ENCODE data around the gene ASL. TPM values are rescaled to one million over a fixed set of nuclear protein-coding genes. Genes with fewer than 3 reads are reported as not detected.
A peak's percentile ranks its signal among the peaks of the same experiment; 100 is the strongest.
"Not testable (repeated sequence)": the region's sequence is repeated elsewhere in the genome, so short reads cannot be mapped to it uniquely, and the experiment has no call there.

ASL gene
- total RNA-seq, 1 donor: 34.5 TPM

DNA sequence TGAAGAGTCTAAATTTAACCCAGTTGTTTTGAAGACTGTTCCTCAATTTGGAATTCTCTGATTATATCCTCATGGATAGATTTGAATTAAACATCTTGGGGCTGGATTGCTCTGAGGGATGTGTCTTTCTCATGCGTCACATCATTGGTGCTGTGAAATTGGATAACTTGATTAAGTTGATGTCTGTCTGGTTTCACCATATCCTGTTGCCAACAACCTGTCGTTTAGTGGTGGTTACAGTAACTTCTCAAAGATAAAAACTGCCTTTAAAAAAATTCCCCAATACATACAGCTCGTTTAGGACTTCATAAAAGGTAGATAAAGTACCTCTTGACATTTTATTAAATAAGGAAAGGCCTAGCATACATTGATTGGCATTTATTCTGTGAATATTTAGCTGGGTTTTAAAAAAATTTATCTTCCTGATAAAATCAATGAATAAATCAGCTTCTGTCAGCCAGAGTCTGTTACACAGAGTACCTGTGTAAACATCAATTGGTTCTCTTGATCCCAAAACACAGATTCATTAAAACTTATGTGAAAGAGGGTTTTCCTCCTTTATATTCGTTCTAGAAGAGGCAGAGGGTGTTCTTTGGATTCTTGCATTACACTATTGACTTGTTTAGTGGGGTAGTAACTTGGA, 49.6 kb downstream of the ASL start:
- no peak overlapping the region for H3K4me3 ChIP-seq (ENCODE audit: low read depth, low read length)
- TF ChIP-seq, protein P1, sequence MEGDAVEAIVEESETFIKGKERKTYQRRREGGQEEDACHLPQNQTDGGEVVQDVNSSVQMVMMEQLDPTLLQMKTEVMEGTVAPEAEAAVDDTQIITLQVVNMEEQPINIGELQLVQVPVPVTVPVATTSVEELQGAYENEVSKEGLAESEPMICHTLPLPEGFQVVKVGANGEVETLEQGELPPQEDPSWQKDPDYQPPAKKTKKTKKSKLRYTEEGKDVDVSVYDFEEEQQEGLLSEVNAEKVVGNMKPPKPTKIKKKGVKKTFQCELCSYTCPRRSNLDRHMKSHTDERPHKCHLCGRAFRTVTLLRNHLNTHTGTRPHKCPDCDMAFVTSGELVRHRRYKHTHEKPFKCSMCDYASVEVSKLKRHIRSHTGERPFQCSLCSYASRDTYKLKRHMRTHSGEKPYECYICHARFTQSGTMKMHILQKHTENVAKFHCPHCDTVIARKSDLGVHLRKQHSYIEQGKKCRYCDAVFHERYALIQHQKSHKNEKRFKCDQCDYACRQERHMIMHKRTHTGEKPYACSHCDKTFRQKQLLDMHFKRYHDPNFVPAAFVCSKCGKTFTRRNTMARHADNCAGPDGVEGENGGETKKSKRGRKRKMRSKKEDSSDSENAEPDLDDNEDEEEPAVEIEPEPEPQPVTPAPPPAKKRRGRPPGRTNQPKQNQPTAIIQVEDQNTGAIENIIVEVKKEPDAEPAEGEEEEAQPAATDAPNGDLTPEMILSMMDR (IDR thresholded peaks at IDR 0.05; ENCODE audit: insufficient read depth, low read depth, low read length): no peak
- no peak for DNase-seq (ENCODE audit: low read depth)

DNA sequence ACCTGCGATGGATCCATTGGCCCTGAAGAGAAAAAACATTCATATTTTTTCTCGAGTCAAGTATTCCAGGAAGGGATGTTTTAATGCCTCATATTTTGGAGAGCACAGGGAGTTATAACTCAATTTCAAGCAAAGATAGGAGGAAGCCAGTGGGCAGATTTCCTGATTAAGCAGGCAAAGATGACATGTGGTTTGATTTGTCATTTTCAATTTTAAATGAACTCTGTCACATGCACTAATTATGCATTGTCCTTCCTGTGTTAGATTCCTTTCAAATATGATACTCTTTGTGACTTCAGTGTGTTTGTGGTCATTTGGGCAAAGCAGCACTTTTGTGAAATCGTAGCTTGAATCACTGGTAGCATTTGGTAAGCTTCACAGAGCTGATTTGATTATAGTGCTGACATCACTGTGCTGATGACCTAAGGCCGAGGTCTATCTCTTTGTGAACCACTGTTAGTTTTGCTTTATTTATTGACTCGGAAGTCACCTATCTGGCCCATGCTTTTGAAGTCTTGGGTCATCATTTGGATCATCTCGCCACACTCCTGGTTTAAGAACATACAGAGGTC, 50.2 kb downstream of the ASL start:
- not testable (repeated sequence) for DNase-seq (ENCODE audit: low read depth); H3K4me3 ChIP-seq (ENCODE audit: low read depth, low read length)

DNA sequence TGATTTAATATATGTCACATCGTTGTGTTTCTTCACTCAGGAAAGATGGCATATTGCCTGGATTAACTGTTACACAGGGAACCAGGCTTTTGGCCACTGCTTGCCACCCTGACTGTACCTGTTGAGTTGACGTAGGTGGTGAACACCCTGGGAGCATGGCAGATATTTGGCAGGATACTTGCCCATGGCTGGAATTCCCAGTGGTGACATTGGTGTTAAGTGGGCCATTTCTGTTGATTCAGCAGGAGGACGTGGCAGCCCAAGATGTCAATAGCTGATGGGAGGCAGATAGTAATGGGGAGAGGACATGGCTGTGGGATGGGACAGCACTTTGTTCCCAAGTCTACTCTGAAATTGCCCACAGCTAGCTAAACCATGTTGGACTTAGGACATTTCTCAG, 51.6 kb downstream of the ASL start:
- not testable (repeated sequence) for DNase-seq (ENCODE audit: low read depth); H3K4me3 ChIP-seq (ENCODE audit: low read depth, low read length)

DNA sequence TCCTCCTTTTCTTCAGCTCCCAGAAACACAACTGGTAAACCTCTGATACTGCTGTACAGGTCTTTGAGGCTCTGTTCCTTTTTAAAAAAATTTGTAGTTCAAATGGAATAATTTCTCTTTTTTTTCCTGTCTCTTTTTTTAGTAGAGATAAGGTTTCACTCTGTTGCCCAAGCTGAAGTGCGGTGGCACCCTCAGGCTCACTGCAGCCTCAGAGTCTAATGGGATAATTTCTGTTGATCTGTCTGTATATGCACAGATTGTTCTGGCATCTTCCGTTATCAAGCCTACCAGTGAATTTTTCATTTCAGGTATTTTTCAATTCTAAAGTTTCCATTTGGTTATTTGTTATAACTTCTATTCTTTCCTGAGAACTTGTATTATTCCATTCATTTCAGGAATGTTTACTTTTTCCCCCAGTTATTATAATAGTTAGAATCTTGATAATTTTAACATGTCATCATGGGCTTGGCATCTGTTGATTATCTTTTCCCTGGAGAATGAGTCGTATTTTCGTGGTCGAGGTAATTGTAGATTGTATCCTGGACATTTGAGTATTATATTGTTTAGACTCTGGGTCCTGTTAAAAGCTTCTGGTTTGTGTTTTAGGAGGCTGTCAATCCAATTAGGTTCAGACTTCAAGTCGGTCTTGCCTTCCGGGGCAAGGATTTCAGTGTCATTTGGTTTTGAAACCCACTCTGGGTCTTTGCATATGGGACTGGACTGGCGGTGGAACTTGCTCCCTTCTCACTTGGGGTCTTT, 63.6 kb downstream of the ASL start:
- peak; percentile 41 for DNase-seq (ENCODE audit: low read depth)
- TF ChIP-seq, protein P1 (IDR thresholded peaks at IDR 0.05; ENCODE audit: insufficient read depth, low read depth, low read length): no peak
- no peak overlapping the region for H3K4me3 ChIP-seq (ENCODE audit: low read depth, low read length)

DNA sequence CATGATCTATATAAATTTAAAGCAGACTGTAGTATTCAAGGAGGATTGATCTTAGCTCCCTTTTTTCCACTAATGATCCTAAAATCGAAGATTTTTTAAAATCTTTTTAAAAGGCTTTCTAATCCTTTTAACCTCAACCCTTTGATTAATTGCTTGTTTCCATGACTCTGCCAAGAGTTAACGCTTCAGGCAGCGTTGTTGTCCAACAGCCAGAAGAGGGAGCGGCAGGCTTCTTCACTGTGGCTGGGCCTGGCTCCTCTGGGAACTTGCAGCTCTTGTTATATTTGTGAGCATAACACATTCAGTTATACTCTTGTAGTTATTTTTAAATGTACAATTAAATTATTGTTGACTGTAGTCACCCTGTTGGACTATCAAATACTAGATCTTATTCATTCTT, 65.3 kb downstream of the ASL start:
- DNase-seq (ENCODE audit: low read depth): peak; percentile 90
- H3K4me3 ChIP-seq (ENCODE audit: low read depth, low read length): no peak overlapping the region
- TF ChIP-seq, protein P1 (IDR thresholded peaks at IDR 0.05; ENCODE audit: insufficient read depth, low read depth, low read length): peak; percentile 87

DNA sequence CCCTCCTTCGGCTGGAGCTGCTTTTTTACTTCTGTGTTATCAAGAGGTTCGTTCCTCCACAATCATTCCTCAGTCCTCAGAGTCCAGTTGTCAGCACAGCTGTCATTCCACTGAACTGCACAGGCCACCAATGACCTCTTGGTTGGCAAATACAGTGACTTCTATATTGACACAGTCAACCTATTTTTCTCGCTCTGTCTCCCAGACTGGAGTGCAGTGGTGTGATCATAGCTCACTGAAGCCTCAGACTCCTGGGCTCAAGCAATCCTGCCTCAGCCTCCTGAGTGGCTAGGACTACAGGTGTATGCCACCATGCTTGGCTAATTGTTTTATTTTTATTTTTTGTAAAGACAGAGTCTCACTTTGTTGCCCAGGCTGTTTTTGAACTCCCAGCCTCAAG, 66.7 kb downstream of the ASL start:
- DNase-seq (ENCODE audit: low read depth): no peak
- TF ChIP-seq, protein P1 (IDR thresholded peaks at IDR 0.05; ENCODE audit: insufficient read depth, low read depth, low read length): no peak
- no peak overlapping the region for H3K4me3 ChIP-seq (ENCODE audit: low read depth, low read length)

DNA sequence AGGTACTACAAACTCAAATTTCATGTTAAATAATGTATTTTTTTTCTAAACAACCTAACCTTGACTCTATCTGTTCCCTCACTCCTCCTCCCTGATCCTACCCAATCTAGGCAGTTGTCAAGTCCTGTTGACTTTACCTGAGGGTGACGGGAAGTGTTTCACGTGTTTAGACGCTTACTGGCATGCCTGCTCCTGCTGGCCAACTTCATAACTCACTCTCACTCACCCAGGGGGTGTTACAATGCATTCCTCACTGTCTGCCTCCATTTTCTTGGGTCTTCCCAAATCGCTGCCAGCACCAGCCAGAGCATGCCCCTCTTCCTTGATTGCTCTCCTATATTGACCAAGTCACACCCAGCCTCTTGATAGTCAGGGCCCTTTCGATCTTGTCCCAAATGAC, 67.4 kb downstream of the ASL start:
- TF ChIP-seq, protein P1 (IDR thresholded peaks at IDR 0.05; ENCODE audit: insufficient read depth, low read depth, low read length): no peak
- H3K4me3 ChIP-seq (ENCODE audit: low read depth, low read length): no peak overlapping the region
- no peak for DNase-seq (ENCODE audit: low read depth)

Other genes starting within 250 kb of the ASL start
- gene VKORC1L1, start 202.7 kb upstream of the ASL start, total RNA-seq: 13.9 and 19.9 TPM in 2 replicates
- 13.0 and 22.9 TPM in 2 replicates for gene GUSB, start 93.6 kb upstream of the ASL start, total RNA-seq
- 47.4 and 53.1 TPM in 2 replicates for gene CRCP, start 39.0 kb downstream of the ASL start, total RNA-seq
- 131 TPM in 2 replicates for gene TPST1, start 129.5 kb downstream of the ASL start, total RNA-seq

Measured in fibroblast of villous mesenchyme (primary cell).